HFFc6 (cell line): ENCODE results near the gene PDCD1LG2. TPM values are rescaled to one million over a fixed set of nuclear protein-coding genes. Genes with fewer than 3 reads are reported as not detected.

Experiments used
- DNase-seq: peaks from one replicate; pipeline ENCODE4 v3.0.0-alpha.2; 2018
- H3K27ac Mint-ChIP-seq: 2 replicates; pipeline ENCODE4 v1.8.0; 2020; ENCODE audit warnings: mild to moderate bottlenecking, mixed read lengths
- H3K27me3 Mint-ChIP-seq: 2 replicates; pipeline ENCODE4 v1.8.0; 2021; ENCODE audit warnings: mild to moderate bottlenecking, moderate library complexity, mixed read lengths; ENCODE audit not compliant: insufficient read depth
- H3K36me3 Mint-ChIP-seq: 2 replicates; pipeline ENCODE4 v1.8.0; 2021; ENCODE audit warnings: low read depth, mixed read lengths
- H3K4me1 Mint-ChIP-seq: 2 replicates; pipeline ENCODE4 v1.8.0; 2020; ENCODE audit warnings: low read depth, mixed read lengths
- H3K4me3 Mint-ChIP-seq: 2 replicates; pipeline ENCODE4 v1.8.0; 2020; ENCODE audit warnings: mild to moderate bottlenecking, moderate library complexity, mixed read lengths
- H3K9me3 Mint-ChIP-seq: 2 replicates; pipeline ENCODE4 v1.8.0; 2020; ENCODE audit warnings: mild to moderate bottlenecking, mixed read lengths
- CTCF ChIP-seq: fragments of 200-600 bp; sonication (generic); IDR thresholded peaks from 2 replicates; pipeline ENCODE4 v1.5.0; 2021; ENCODE audit warnings: antibody characterized with exemption, mild to moderate bottlenecking
- total RNA-seq, 6 experiments: library from RNA; stranded (reverse); fragmentation: NEBNext Ultra II Directional; extraction: Animal tissue kit (Norgen Biotek cat#: 25700); gene quantifications; 2 replicates in 1 of 6; 3 replicates in 5 of 6; pipeline ENCODE4 v1.2.3, GENCODE V29; 2021

The PDCD1LG2 gene
- total RNA-seq, 6 experiments from 2014 or later, result 31.6 to 50.9 (median 42.6) TPM

- H3K27me3 Mint-ChIP-seq, result no peaks in the 10 kb centered on the region
- peaks cover 38% of the 10 kb centered on the region for H3K4me1 Mint-ChIP-seq
- peak overlapping the region; percentile 33 for H3K27ac Mint-ChIP-seq
- H3K4me3 Mint-ChIP-seq, result no peak overlapping the region
- no peaks in the 10 kb centered on the region for H3K9me3 Mint-ChIP-seq
- TF ChIP-seq CTCF, result no peak
- H3K36me3 Mint-ChIP-seq, result peaks cover 45% of the 10 kb centered on the region
- no peak for DNase-seq
These were observed 58.5 kb downstream of the PDCD1LG2 start for GRCh38 chr9:5568868-5569267.

- H3K27me3 Mint-ChIP-seq, result no peaks in the 10 kb centered on the region
- no peak overlapping the region for H3K4me3 Mint-ChIP-seq
- DNase-seq, result no peak
- H3K9me3 Mint-ChIP-seq, result no peaks in the 10 kb centered on the region
- no peak for TF ChIP-seq CTCF
- peaks cover 32% of the 10 kb centered on the region for H3K4me1 Mint-ChIP-seq
- H3K36me3 Mint-ChIP-seq, result peaks cover 42% of the 10 kb centered on the region
- H3K27ac Mint-ChIP-seq, result peak overlapping the region; percentile 2; the same call in 1 of the 2 replicates
These were observed 59.1 kb downstream of the PDCD1LG2 start for GRCh38 chr9:5569409-5569808.

- Mint-ChIP-seq H3K4me3 (no peak overlapping the region), H3K27me3 (no peaks in the 10 kb centered on the region)
These were observed 59.6 kb downstream of the PDCD1LG2 start for GRCh38 chr9:5569891-5570290.

GRCh38 chr9:5571629-5572232 lies 61.4 kb downstream of the PDCD1LG2 start:
- H3K36me3 Mint-ChIP-seq, result peaks cover 37% of the 10 kb centered on the region
- no peaks in the 10 kb centered on the region for H3K27me3 Mint-ChIP-seq
- no peak overlapping the region for H3K27ac Mint-ChIP-seq
- no peaks in the 10 kb centered on the region for H3K9me3 Mint-ChIP-seq
- H3K4me1 Mint-ChIP-seq, result peaks cover 13% of the 10 kb centered on the region
- no peak for DNase-seq
- no peak for TF ChIP-seq CTCF
- H3K4me3 Mint-ChIP-seq, result no peak overlapping the region

More at GRCh38 chr9:5569891-5570290, 59.6 kb downstream of the PDCD1LG2 start:
- Mint-ChIP-seq H3K27ac (no peak overlapping the region), H3K4me1 (peaks cover 27% of the 10 kb centered on the region), H3K36me3 (peaks cover 42% of the 10 kb centered on the region), H3K9me3 (no peaks in the 10 kb centered on the region)
- DNase-seq, result no peak
- no peak for TF ChIP-seq CTCF

- TF ChIP-seq CTCF, result no peak
- H3K4me1 Mint-ChIP-seq, result peaks cover 27% of the 10 kb centered on the region
- no peak for DNase-seq
- no peaks in the 10 kb centered on the region for H3K27me3 Mint-ChIP-seq
- H3K9me3 Mint-ChIP-seq, result no peaks in the 10 kb centered on the region
- peaks cover 46% of the 10 kb centered on the region for H3K36me3 Mint-ChIP-seq
- H3K4me3 Mint-ChIP-seq, result no peak overlapping the region
- no peak overlapping the region for H3K27ac Mint-ChIP-seq
These were observed 63.8 kb downstream of the PDCD1LG2 start for GRCh38 chr9:5574097-5574496.
